Pancreas (tissue), 10 donors: ENCODE results near the gene PSMB3. TPM values are rescaled to one million over a fixed set of nuclear protein-coding genes. Genes with fewer than 3 reads are reported as not detected.

Experiments
- ATAC-seq, 4 donors: fragments of 200-7000 bp; cut with Tn5 transposase; one replicate each; pipeline versions ENCODE4 v1.8.0 to v1.9.1; 2020; ENCODE audit warnings: mild to moderate bottlenecking in 4 of 4, moderate library complexity in 4 of 4
- DNase-seq, 6 donors: peaks; one replicate each; pipeline ENCODE4 v3.0.0-alpha.2; 2020
- FAIRE-seq: peaks from 2 replicates; lab custom pipeline; 2012; peaks lifted over from hg19 to GRCh38; lab: Jason Lieb, UNC
- H3K27ac ChIP-seq, 4 donors: fragments of 200-600 bp; sonication (generic); 1 replicate in 3 of 4; 2 replicates in 1 of 4; pipeline versions ENCODE4 v1.5.0 to v1.8.0; 2020
- H3K27me3 ChIP-seq, 4 donors: fragments of 200-600 bp; one replicate each; pipeline ENCODE4 v1.8.0; 2021
- H3K36me3 ChIP-seq, 3 donors: fragments of 200-600 bp; sonication (generic) in 1 of 3; one replicate each; pipeline versions ENCODE4 v1.5.0 to v1.8.0; 2020 to 2021
- H3K4me1 ChIP-seq, 3 donors: fragments of 200-600 bp; one replicate each; pipeline ENCODE4 v1.8.0; 2021
- H3K4me3 ChIP-seq, 4 donors: fragments of 200-600 bp; sonication (generic) in 2 of 4; one replicate each; pipeline versions ENCODE4 v1.5.0 to v1.8.0; 2020 to 2021
- H3K9me3 ChIP-seq, 4 donors: fragments of 200-600 bp; one replicate each; pipeline ENCODE4 v1.8.0; 2021
- WGBS, 2 donors: extraction: QIAGEN DNeasy Blood & Tissue Kit; methylation state at CpG; one replicate each; pipeline ENCODE4 v1.1.7; 2013; 5-methylcytosine and 5-hydroxymethylcytosine counted together
- intact Hi-C, 3 donors: fragments of 100-400 bp; cut with DNase I; formaldehyde crosslinking; loops; one replicate each; pipeline versions ENCODE4 v1.11.1 to v1.14.2; 2022
- polyA plus RNA-seq, 2 donors: library from polyadenylated mRNA; stranded (reverse); fragments of 200-250 nt; gene quantifications; one replicate each; pipeline ENCODE4 v1.2.3, GENCODE V29; 2013
- total RNA-seq, 6 donors: library from RNA; stranded (reverse); fragmentation: NEBNext Ultra II Directional in 4 of 6; extraction: Animal tissue kit (Norgen Biotek cat#: 25700) in 4 of 6; gene quantifications; one replicate each; pipeline versions ENCODE4 v1.2.1 to v1.2.4, GENCODE V29; 2021 to 2023
- TF ChIP-seq, protein P1 (sequence below), 4 donors: fragments of 200-600 bp; sonication (generic) in 3 of 4; IDR thresholded peaks; one replicate each; pipeline versions ENCODE4 v1.5.0 to v1.8.0; 2021; ENCODE audit warnings: antibody characterized with exemption in 4 of 4
- donor health status: healthy with polysubstance abuse.
- donor health status: DM: no; HTN: no; CAD: no; lungs with moderate emphysema.
- donor health status: DM: no; HTN: no; CAD: no.
- donor health status: control.
- donor health status: control.
- donor health status: Bipolar disorder and iron deficiency.
- donor health status: DM: yes; HTN: yes; CAD: no.
- donor health status: DM: no; HTN: no; CAD: no.
- donor health status: DM: no; HTN: no; CAD: no.
- donor health status: DM: yes; HTN: yes; CAD: no.

PSMB3 gene
- total and polyA plus RNA-seq, 8 donors: 27.7 to 107 (median 62.7) TPM

DNA sequence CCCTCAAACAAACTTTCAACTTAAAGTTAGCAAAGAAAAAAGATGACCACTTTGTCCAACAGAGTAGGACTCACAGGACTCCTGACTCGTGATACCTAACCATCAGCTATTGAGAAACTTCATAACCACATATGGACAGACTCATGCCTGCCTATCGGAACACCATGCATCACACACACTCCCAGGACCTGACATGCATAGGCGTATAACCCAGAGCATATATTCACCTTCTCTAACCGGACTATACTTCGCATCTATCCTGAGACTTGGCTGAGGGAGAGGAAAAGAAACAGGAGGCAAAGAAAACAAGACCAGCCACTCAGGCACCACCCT lies 44.6 kb downstream of the PSMB3 start:
- 74 to 83% methylated on average over 5 of the region's 5 CpGs for WGBS, 2 donors
- intact Hi-C loops: no loop called here
- Histone ChIP-seq H3K27ac (no peak overlapping the region), H3K4me1 (peaks cover 6 to 29% (median 16%) of the 10 kb centered on the region in 3 donors), H3K36me3 (peaks cover 0 to 7% (median 0%) of the 10 kb centered on the region in 3 donors), H3K9me3 (no peaks in the 10 kb centered on the region), H3K4me3 (no peak overlapping the region), H3K27me3 (no peaks in the 10 kb centered on the region)
- FAIRE-seq (no peak), ATAC-seq (no peak), DNase-seq (no peak)
- TF ChIP-seq, protein P1, sequence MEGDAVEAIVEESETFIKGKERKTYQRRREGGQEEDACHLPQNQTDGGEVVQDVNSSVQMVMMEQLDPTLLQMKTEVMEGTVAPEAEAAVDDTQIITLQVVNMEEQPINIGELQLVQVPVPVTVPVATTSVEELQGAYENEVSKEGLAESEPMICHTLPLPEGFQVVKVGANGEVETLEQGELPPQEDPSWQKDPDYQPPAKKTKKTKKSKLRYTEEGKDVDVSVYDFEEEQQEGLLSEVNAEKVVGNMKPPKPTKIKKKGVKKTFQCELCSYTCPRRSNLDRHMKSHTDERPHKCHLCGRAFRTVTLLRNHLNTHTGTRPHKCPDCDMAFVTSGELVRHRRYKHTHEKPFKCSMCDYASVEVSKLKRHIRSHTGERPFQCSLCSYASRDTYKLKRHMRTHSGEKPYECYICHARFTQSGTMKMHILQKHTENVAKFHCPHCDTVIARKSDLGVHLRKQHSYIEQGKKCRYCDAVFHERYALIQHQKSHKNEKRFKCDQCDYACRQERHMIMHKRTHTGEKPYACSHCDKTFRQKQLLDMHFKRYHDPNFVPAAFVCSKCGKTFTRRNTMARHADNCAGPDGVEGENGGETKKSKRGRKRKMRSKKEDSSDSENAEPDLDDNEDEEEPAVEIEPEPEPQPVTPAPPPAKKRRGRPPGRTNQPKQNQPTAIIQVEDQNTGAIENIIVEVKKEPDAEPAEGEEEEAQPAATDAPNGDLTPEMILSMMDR (IDR thresholded peaks at IDR 0.05): no peak

DNA sequence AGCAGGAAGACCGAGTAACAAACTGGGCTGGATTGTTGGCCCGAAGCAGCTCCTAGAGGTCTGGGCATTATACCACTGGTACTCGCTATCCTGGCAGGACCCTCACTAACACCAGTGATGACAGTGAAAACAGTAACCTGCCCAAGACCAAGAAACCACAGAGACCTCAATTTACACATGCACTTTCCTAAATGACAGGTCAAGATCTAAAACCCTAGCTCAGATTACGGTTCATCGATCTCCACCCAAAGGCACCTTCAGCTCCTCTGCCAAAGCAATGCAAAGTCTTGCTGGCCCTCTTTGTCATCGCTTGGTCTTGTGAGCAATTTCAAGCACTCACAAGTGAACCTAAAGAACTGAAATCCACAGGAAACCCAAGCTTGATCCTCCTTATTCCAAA lies 45.3 kb downstream of the PSMB3 start:
- WGBS, 2 donors: 81 to 87% methylated on average over 6 of the region's 6 CpGs
- intact Hi-C loops: no loop called here
- H3K4me3 ChIP-seq: peak overlapping the region in 1 of 4 donors; percentile 89
- H3K9me3 ChIP-seq: no peaks in the 10 kb centered on the region
- no peaks in the 10 kb centered on the region for H3K27me3 ChIP-seq
- H3K27ac ChIP-seq: no peak overlapping the region
- TF ChIP-seq, protein P1 (IDR thresholded peaks at IDR 0.05): no peak
- H3K4me1 ChIP-seq: peaks cover 6 to 29% (median 16%) of the 10 kb centered on the region in 3 donors
- no peak for DNase-seq
- no peak for ATAC-seq
- H3K36me3 ChIP-seq: peaks cover 0 to 14% (median 0%) of the 10 kb centered on the region in 3 donors
- no peak for FAIRE-seq

DNA sequence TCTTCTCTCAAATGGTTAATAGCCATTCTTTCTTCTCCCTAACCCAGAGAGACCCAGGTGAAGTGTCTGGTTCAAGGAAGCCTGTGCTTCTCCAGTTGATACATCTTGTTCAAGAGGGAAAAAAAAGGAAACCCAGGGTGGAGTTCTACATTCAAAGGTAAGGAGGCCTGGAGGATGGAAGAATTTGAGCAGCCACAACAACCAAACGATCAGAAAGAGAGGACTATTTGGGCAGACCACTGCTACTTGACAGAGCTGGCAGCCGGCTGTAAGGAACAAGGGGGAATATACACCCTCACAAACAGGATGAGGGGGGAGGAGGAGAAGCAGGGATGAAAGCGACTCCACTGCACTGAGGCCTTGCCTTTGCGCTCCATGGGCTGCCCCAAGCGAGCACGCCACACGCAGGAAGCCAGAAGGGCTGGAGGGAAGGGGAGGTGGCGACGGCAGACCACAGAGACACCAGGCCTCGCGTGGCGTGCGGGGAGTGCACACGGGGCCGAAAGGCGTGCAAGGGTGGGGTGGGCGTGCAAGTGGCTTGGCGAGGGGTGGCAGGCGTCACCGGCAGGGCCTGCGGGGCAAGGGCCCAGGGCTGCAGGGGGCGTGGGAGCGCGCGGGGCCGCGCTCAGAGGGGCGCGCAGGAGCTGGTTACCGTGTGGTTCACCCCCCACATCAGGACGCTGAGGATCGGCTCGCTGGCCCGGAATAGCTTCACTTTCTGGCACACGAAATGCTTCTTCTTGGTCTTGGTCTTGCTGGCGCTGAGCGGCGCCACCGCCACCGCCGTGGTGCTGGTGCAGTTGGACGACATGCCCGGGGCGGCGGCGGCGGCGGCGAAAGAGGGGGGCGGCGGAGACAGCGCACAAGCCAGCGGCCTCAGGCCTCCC lies 46.3 kb downstream of the PSMB3 start:
- peaks cover 0 to 21% (median 5%) of the 10 kb centered on the region in 3 donors for H3K36me3 ChIP-seq
- no peaks in the 10 kb centered on the region for H3K27me3 ChIP-seq
- peak; percentile 15 to 42 (median 30) for ATAC-seq
- H3K27ac ChIP-seq: peak overlapping the region; percentile 97 to 100 (median 100)
- DNase-seq: peak in 3 of 6 donors; percentile 40 to 84 (median 51)
- FAIRE-seq: no peak
- peak overlapping the region; percentile 87 to 90 (median 89) for H3K4me3 ChIP-seq
- peaks cover 6 to 29% (median 16%) of the 10 kb centered on the region in 3 donors for H3K4me1 ChIP-seq
- TF ChIP-seq, protein P1 (IDR thresholded peaks at IDR 0.05): no peak
- intact Hi-C loops: no loop called here
- 0% methylated on average over 38 to 53 of the region's 53 CpGs for WGBS, 2 donors
- H3K9me3 ChIP-seq: no peaks in the 10 kb centered on the region

DNA sequence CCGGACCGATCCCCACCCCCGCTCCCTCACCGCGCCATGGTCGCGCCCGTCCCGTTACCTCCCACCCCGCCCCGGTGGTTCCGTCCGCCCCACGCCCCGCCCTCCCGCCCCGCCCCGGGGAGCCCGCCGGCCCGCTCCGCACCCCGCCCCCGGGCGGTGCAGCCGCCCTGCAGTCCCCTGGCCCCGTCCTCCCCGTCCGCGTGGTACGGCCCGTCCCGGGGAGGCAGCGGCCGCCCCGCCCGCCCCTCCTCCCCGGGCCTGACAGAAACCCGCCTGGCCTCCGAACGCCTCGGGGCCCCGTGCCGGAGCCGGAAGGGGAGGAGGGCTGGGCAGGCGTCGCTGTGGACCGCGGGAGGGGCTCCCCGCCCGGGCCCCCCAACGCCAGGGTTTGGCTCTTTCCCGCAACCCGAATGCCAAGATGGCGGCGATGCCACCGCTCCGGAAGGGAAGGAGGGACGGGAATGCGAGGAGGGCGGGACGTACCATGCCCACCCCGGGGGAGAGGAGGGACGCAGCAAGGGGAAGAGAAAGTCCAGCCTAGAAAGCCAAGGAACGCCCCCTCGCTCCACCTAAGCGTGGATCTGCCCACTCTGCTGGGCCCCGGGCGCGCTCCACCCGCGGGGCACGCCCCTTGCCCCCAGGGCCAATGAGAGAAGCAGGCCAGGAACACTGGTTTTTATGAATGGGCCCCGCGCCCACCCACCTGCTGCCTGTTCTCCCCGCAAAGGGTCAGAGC lies 47.1 kb downstream of the PSMB3 start, which contains the start of gene PIP4K2B:
Gene PIP4K2B (minus strand): TSS at position 56 of the 736 bp plus-strand sequence. CDS start 132 bp downstream, outside the sequence.
- Histone ChIP-seq H3K27ac (peak within 1 kb of the TSS; percentile 97 to 100 (median 100)), H3K4me1 (peaks cover 6 to 29% (median 16%) of the 10 kb centered on the region in 3 donors), H3K27me3 (no peaks in the 10 kb centered on the region), H3K4me3 (peak within 1 kb of the TSS; percentile 87 to 90 (median 89)), H3K9me3 (no peaks in the 10 kb centered on the region), H3K36me3 (peaks cover 0 to 29% (median 6%) of the 10 kb centered on the region in 3 donors)
- intact Hi-C loops: no loop called here
- no peak for FAIRE-seq
- peak; percentile 93 to 97 (median 94) for ATAC-seq
- 1 to 3% methylated on average over 24 to 72 of the region's 76 CpGs for WGBS, 2 donors
- peak; percentile 91 to 98 (median 96) for DNase-seq
- TF ChIP-seq, protein P1 (IDR thresholded peaks at IDR 0.05): no peak
